K562 (cell line): ENCODE data around the gene KIF5C. TPM values are rescaled to one million over a fixed set of nuclear protein-coding genes. Genes with fewer than 3 reads are reported as not detected.

Experiments
- ATAC-seq: fragments of 200-7000 bp; cut with Tn5 transposase; 3 replicates; pipeline ENCODE4 v1.9.1; 2020; ENCODE audit warnings: moderate library complexity
- BruUV-seq: library from RNA; stranded (reverse); fragments of 400-500 nt; replicated peaks from 2 replicates; lab custom pipeline; 2021; lab: Mats Ljungman, UMichigan
- CTCF ChIA-PET: fragments of 300-600 bp; formaldehyde crosslinking; extraction: SDS; loops from one replicate; lab custom pipeline; 2021; ENCODE audit warnings: low intra/inter-chr PET ratio; lab: Yijun Ruan, JAX
- POLR2A ChIA-PET: fragments of 300-600, 350-650 bp; sonication (Branson Sonifier 250); formaldehyde crosslinking; extraction: SDS; loops from one replicate; lab custom pipeline; 2021; ENCODE audit warnings: antibody characterized with exemption, inconsistent platforms; lab: Yijun Ruan, JAX
- DNase-seq, 4 experiments: peaks; one replicate each; pipeline versions ENCODE4 v3.0.0 to v3.0.0-alpha.2; 2011 to 2018; ENCODE audit warnings: low spot score in 3 of 4, mixed read lengths in 3 of 4; ENCODE audit errors: extremely low read depth in 1 of 4
- FAIRE-seq: peaks from 2 replicates; lab custom pipeline; 2011; peaks lifted over from hg19 to GRCh38; lab: Jason Lieb, UNC
- H2AFZ ChIP-seq: 2 replicates; pipeline ENCODE4 v1.6.0; 2011; ENCODE audit warnings: low read depth, low read length, control low read depth, inconsistent platforms
- H3K27ac ChIP-seq: fragments of 200-600 bp; 3 replicates; pipeline ENCODE4 v1.8.0; 2011; ENCODE audit warnings: low read depth, mild to moderate bottlenecking, control low read depth, inconsistent platforms, low read length, moderate library complexity, mixed read lengths; ENCODE audit errors: extremely low read depth
- H3K27me3 ChIP-seq, 2 experiments: fragments of 300-600 bp in 1 of 2; 2 replicates in 1 of 2; 3 replicates in 1 of 2; pipeline versions ENCODE4 v1.6.0 to v1.8.0; 2011; ENCODE audit warnings: inconsistent platforms in 2 of 2, low read length in 2 of 2, mild to moderate bottlenecking in 1 of 2, mixed read lengths in 1 of 2, moderate library complexity in 1 of 2; ENCODE audit not compliant: control insufficient read depth in 2 of 2, insufficient read depth in 2 of 2
- H3K36me3 ChIP-seq: fragments of 300-600 bp; 3 replicates; pipeline ENCODE4 v1.8.0; 2011; ENCODE audit warnings: mild to moderate bottlenecking, low read length, inconsistent platforms; ENCODE audit not compliant: control insufficient read depth, insufficient read depth
- H3K4me1 ChIP-seq, 2 experiments: fragments of 200-600 bp in 1 of 2; replicated peaks in 1 of 2; 2 replicates in 1 of 2; 3 replicates in 1 of 2; pipeline versions ENCODE4 v1.5.1 to v1.8.0; 2011; ENCODE audit warnings: inconsistent platforms in 2 of 2, low read length in 2 of 2, mild to moderate bottlenecking in 1 of 2, mixed read lengths in 1 of 2, moderate library complexity in 1 of 2; ENCODE audit not compliant: control insufficient read depth in 2 of 2, insufficient read depth in 2 of 2
- H3K4me2 ChIP-seq: 2 replicates; pipeline ENCODE4 v1.6.1; 2011; ENCODE audit warnings: low read length, control low read depth, inconsistent platforms, mixed read lengths; ENCODE audit not compliant: insufficient read depth
- H3K4me3 ChIP-seq: fragments of 200-600 bp; sonication (generic), shearing (Covaris generic); 2 replicates; pipeline ENCODE4 v1.5.1; 2016; ENCODE audit warnings: control low read depth, inconsistent platforms
- H3K79me2 ChIP-seq: fragments of 200-600 bp; 3 replicates; pipeline ENCODE4 v1.8.0; 2011; ENCODE audit warnings: low read length, inconsistent platforms; ENCODE audit not compliant: control insufficient read depth, insufficient read depth
- H3K9ac ChIP-seq, 2 experiments: 2 replicates each; pipeline versions ENCODE4 v1.6.0 to v1.6.1; 2011; ENCODE audit warnings: low read depth in 2 of 2, low read length in 2 of 2, control low read depth in 1 of 2, inconsistent platforms in 1 of 2, mild to moderate bottlenecking in 1 of 2, mixed read lengths in 1 of 2; ENCODE audit not compliant: insufficient read depth in 1 of 2
- H3K9me1 ChIP-seq: one replicate; pipeline ENCODE4 v1.6.0; 2011; ENCODE audit warnings: inconsistent platforms, mild to moderate bottlenecking, low read length, moderate library complexity; ENCODE audit not compliant: control insufficient read depth, insufficient read depth
- H3K9me3 ChIP-seq: replicated peaks from 2 replicates; pipeline ENCODE4 v1.5.1; 2011; ENCODE audit warnings: low read depth, low read length, inconsistent platforms; ENCODE audit not compliant: control insufficient read depth, insufficient read depth
- H4K20me1 ChIP-seq: replicated peaks from 2 replicates; pipeline ENCODE4 v1.6.1; 2011; ENCODE audit warnings: low read length, inconsistent platforms, mixed read lengths; ENCODE audit not compliant: control insufficient read depth, insufficient read depth
- BRD4 ChIP-seq: fragments of 200-600 bp; sonication (generic); IDR thresholded peaks from 2 replicates; pipeline ENCODE4 v1.6.1; 2017; ENCODE audit warnings: inconsistent platforms
- CBX3 ChIP-seq, 2 experiments: IDR thresholded peaks; 1 replicate in 1 of 2; 2 replicates in 1 of 2; pipeline ENCODE4 v1.6.1; 2012; ENCODE audit warnings: inconsistent platforms in 2 of 2, low read length in 2 of 2, borderline replicate concordance in 1 of 2, control low read depth in 1 of 2
- CEBPG ChIP-seq, 3 experiments: fragments of 200-800 bp in 1 of 3; sonication (Bioruptor generic) in 1 of 3; sonication (generic) in 1 of 3; formaldehyde crosslinking in 1 of 3; IDR thresholded peaks in 2 of 3; conservative IDR thresholded peaks in 1 of 3; 2 replicates each; pipeline versions ENCODE4 v1.6.1 to v1.8.0; 2016 to 2022; ENCODE audit warnings: missing compliant biosample characterization in 2 of 3, missing genetic modification characterization in 2 of 3, mild to moderate bottlenecking in 1 of 3, missing genetic modification reagents in 1 of 3
- EP300 ChIP-seq: IDR thresholded peaks from 2 replicates; pipeline ENCODE4 v1.6.1; 2012; ENCODE audit warnings: low read length, improper control_type of control experiment
- MXI1 ChIP-seq: IDR thresholded peaks from 2 replicates; pipeline ENCODE4 v1.6.1; 2011; ENCODE audit warnings: low read depth, mild to moderate bottlenecking, improper control_type of control experiment, low read length
- PTBP1 ChIP-seq: fragments of 200-400 bp; formaldehyde crosslinking; IDR thresholded peaks from 2 replicates; pipeline ENCODE4 v1.6.1; 2017; ENCODE audit warnings: low read depth, low read length
- ZBTB7A ChIP-seq: IDR thresholded peaks from 2 replicates; pipeline ENCODE4 v1.6.1; 2011; ENCODE audit warnings: low read depth, mild to moderate bottlenecking, low read length, moderate library complexity, borderline replicate concordance; ENCODE audit not compliant: control insufficient read depth
- WGBS: fragments of 100-300 bp; shearing (Covaris generic); methylation state at CpG from one replicate; pipeline ENCODE4 v1.1.6; 2016; ENCODE audit warnings: low coverage, mixed read lengths; ENCODE audit not compliant: insufficient coverage; ENCODE audit errors: missing lambda C conversion rate; 5-methylcytosine and 5-hydroxymethylcytosine counted together
- in situ Hi-C: fragments of 300-500 bp; cut with MboI; formaldehyde crosslinking; loops from 4 replicates; pipeline ENCODE4 v1.15.0; 2018; ENCODE audit warnings: inconsistent platforms, mixed read lengths
- intact Hi-C: fragments of 100-400 bp; cut with micrococcal nuclease; formaldehyde crosslinking; loops from 2 replicates; pipeline ENCODE4 v1.14.2; 2022
- polyA plus RNA-seq, 8 experiments: library from polyadenylated mRNA; depleted of rRNA in 4 of 8; stranded (reverse) in 5 of 8; unstranded in 3 of 8; fragments of >200 nt; fragmentation: Nextera tagmentation in 2 of 8; fragmentation: Illumina TruSeq in 1 of 8; extraction: Ambion mirVana in 2 of 8; extraction: Trizol in 1 of 8; gene quantifications; 2 replicates each; pipeline versions ENCODE4 v1.2.1 to v1.2.3, GENCODE V29; 2011 to 2014; ENCODE audit warnings: inconsistent platforms in 1 of 8, missing spikeins in 1 of 8
- total RNA-seq, 7 experiments: library from RNA; depleted of rRNA in 6 of 7; stranded (reverse); fragments of >200 nt in 6 of 7; fragmentation: Illumina TruSeq in 2 of 7; extraction: Trizol in 2 of 7; gene quantifications; 2 replicates each; pipeline versions ENCODE4 v1.2.1 to v1.2.3, GENCODE V29; 2011 to 2021; ENCODE audit warnings: low replicate concordance in 1 of 7

The KIF5C gene
- total and polyA plus RNA-seq, 9 of the 15 experiments (the other 6 are each of a cell fraction or from before 2014, with no cell fraction given): 0.01 to 0.09 (median 0.01) TPM; not detected in 6

GRCh38 chr2:149018981-149019380, 144.0 kb downstream of the KIF5C start:
- Histone ChIP-seq H3K27ac (no peak overlapping the region), H3K4me2 (no peak overlapping the region), H3K9me1 (no peaks in the 10 kb centered on the region), H2AFZ (no peak overlapping the region), H3K79me2 (no peaks in the 10 kb centered on the region), H3K4me1 (no peaks in the 10 kb centered on the region), H3K4me3 (no peak overlapping the region), H3K9me3 (no peaks in the 10 kb centered on the region), H4K20me1 (no peaks in the 10 kb centered on the region), H3K36me3 (no peaks in the 10 kb centered on the region), H3K27me3 (peaks cover 8 to 10% of the 10 kb centered on the region in 2 experiments; a peak in 2 of 5 replicates), H3K9ac (no peak overlapping the region)
- in situ Hi-C loops (loop anchor here (5.0 kb wide), 1 partner anchor 543 kb away; no protein-coding TSS in a partner anchor), intact Hi-C loops (no loop called here)
- WGBS: 0% methylated on average over 3 of the region's 3 CpGs
- no peak for TF ChIP-seq CBX3 (IDR thresholded peaks at IDR 0.05; ENCODE audit: borderline replicate concordance in 1 of 2, low read length in 2 of 2)
- TF ChIP-seq MXI1: no peak
- no peak for TF ChIP-seq CEBPG (CRISPR knock-in tag; IDR thresholded peaks at IDR 0.05)
- TF ChIP-seq CEBPG (tag; conservative IDR thresholded peaks at IDR 0.05 in 1 of 2, IDR thresholded peaks at IDR 0.05 in 1 of 2): no peak
- TF ChIP-seq ZBTB7A: no peak
- TF ChIP-seq PTBP1: no peak
- no peak for TF ChIP-seq EP300
- no peak for TF ChIP-seq BRD4
- BruUV-seq: no TSS peak
- ATAC-seq (no peak), DNase-seq (no peak), FAIRE-seq (no peak)
- POLR2A ChIA-PET: interaction anchor here (0.7 to 1.1 kb wide), 2 partner anchors 11 to 193 kb away, joined by 3 read pairs; no protein-coding TSS in a partner anchor
- CTCF ChIA-PET: interaction anchor here (1.4 kb wide), 1 partner anchor 542 kb away, joined by 6 read pairs; no protein-coding TSS in a partner anchor
